ENCODE results near the gene FGD2. TPM values are rescaled to one million over a fixed set of nuclear protein-coding genes. Genes with fewer than 3 reads are reported as not detected.
"Not testable (repeated sequence)": the region's sequence is repeated elsewhere in the genome, so short reads cannot be mapped to it uniquely, and the experiment has no call there.

Gene FGD2
- total and polyA plus RNA-seq, 2 experiments from 2014 or later: 0.29 TPM; not detected in 1

GRCh38 chr6:37036146-37036545, 30.7 kb downstream of the FGD2 start:
- no peak overlapping the region for H3K27ac ChIP-seq
- TF ChIP-seq CTCF (IDR thresholded peaks at IDR 0.05; ENCODE audit: low read depth, low read length): no peak
- H3K9me3 ChIP-seq (ENCODE audit: low read depth): no peaks in the 10 kb centered on the region
- H3K27me3 ChIP-seq: no peaks in the 10 kb centered on the region
- no peak for DNase-seq (ENCODE audit: low read depth in 1 of 2, low spot score in 1 of 2)
- no peaks in the 10 kb centered on the region for H3K36me3 ChIP-seq
- H3K4me1 ChIP-seq (ENCODE audit: low read depth): no peaks in the 10 kb centered on the region
- H3K4me3 ChIP-seq: no peak overlapping the region

- no peak for TF ChIP-seq CTCF (IDR thresholded peaks at IDR 0.05; ENCODE audit: low read depth, low read length)
- H3K4me1 ChIP-seq (ENCODE audit: low read depth): no peaks in the 10 kb centered on the region
Observed at GRCh38 chr6:37038292-37039198, 33.1 kb downstream of the FGD2 start.

GRCh38 chr6:37039958-37040357, 34.5 kb downstream of the FGD2 start:
- Histone ChIP-seq H3K27ac (no peak overlapping the region), H3K27me3 (no peaks in the 10 kb centered on the region), H3K9me3 (ENCODE audit: low read depth) (no peaks in the 10 kb centered on the region), H3K4me1 (ENCODE audit: low read depth) (no peaks in the 10 kb centered on the region), H3K36me3 (no peaks in the 10 kb centered on the region), H3K4me3 (no peak overlapping the region)
- TF ChIP-seq CTCF (IDR thresholded peaks at IDR 0.05; ENCODE audit: low read depth, low read length): no peak
- no peak for DNase-seq (ENCODE audit: low read depth in 1 of 2, low spot score in 1 of 2)

More at GRCh38 chr6:37038292-37039198, 33.1 kb downstream of the FGD2 start:
- Histone ChIP-seq H3K36me3 (no peaks in the 10 kb centered on the region), H3K4me3 (no peak overlapping the region), H3K27me3 (no peaks in the 10 kb centered on the region), H3K9me3 (ENCODE audit: low read depth) (no peaks in the 10 kb centered on the region), H3K27ac (no peak overlapping the region)
- peak in 1 of 2 donors; percentile 87 for DNase-seq (ENCODE audit: low read depth in 1 of 2, low spot score in 1 of 2)

- Histone ChIP-seq H3K4me1 (ENCODE audit: low read depth) (no peaks in the 10 kb centered on the region), H3K4me3 (no peak overlapping the region), H3K9me3 (ENCODE audit: low read depth) (no peaks in the 10 kb centered on the region), H3K27me3 (no peaks in the 10 kb centered on the region), H3K36me3 (no peaks in the 10 kb centered on the region), H3K27ac (no peak overlapping the region)
- TF ChIP-seq CTCF (IDR thresholded peaks at IDR 0.05; ENCODE audit: low read depth, low read length): no peak
- no peak for DNase-seq (ENCODE audit: low read depth in 1 of 2, low spot score in 1 of 2)
Observed at GRCh38 chr6:37041521-37041920, 36.1 kb downstream of the FGD2 start.

- no peak for DNase-seq (ENCODE audit: low read depth in 1 of 2, low spot score in 1 of 2)
- Histone ChIP-seq H3K4me3 (no peak overlapping the region), H3K27me3 (no peaks in the 10 kb centered on the region), H3K27ac (no peak overlapping the region), H3K9me3 (ENCODE audit: low read depth) (no peaks in the 10 kb centered on the region), H3K36me3 (no peaks in the 10 kb centered on the region), H3K4me1 (ENCODE audit: low read depth) (no peaks in the 10 kb centered on the region)
- TF ChIP-seq CTCF (IDR thresholded peaks at IDR 0.05; ENCODE audit: low read depth, low read length): no peak
Observed at GRCh38 chr6:37042150-37042549, 36.7 kb downstream of the FGD2 start.

GRCh38 chr6:37043091-37043490, 37.6 kb downstream of the FGD2 start:
- H3K4me1 ChIP-seq (ENCODE audit: low read depth); H3K9me3 ChIP-seq (ENCODE audit: low read depth); DNase-seq (ENCODE audit: low read depth in 1 of 2, low spot score in 1 of 2); H3K4me3 ChIP-seq; H3K27me3 ChIP-seq; H3K27ac ChIP-seq; H3K36me3 ChIP-seq: not testable (repeated sequence)

Measured in cardiac muscle cell (in vitro differentiated cells and primary cell).